IPS-18a (cell line): ENCODE data around the gene MTFP1.
"Not testable (repeated sequence)": the region's sequence is repeated elsewhere in the genome, so short reads cannot be mapped to it uniquely, and the experiment has no call there.

Experiments used
- H3K27ac ChIP-seq: one replicate; pipeline ENCODE4 v1.5.1; 2013; ENCODE audit warnings: low read length
- H3K27me3 ChIP-seq: one replicate; pipeline ENCODE4 v1.6.1; 2013; ENCODE audit warnings: mild to moderate bottlenecking, low read length; ENCODE audit not compliant: control insufficient read depth, insufficient read depth
- H3K36me3 ChIP-seq: one replicate; pipeline ENCODE4 v1.6.1; 2013; ENCODE audit warnings: low read depth, low read length; ENCODE audit not compliant: control insufficient read depth
- H3K4me1 ChIP-seq: one replicate; pipeline ENCODE4 v1.6.1; 2013; ENCODE audit warnings: low read depth, low read length; ENCODE audit not compliant: control insufficient read depth
- H3K4me3 ChIP-seq: one replicate; pipeline ENCODE4 v1.5.1; 2013; ENCODE audit warnings: low read length
- H3K9ac ChIP-seq: one replicate; pipeline ENCODE4 v1.6.1; 2013; ENCODE audit warnings: mild to moderate bottlenecking, low read length, moderate library complexity
- H3K9me3 ChIP-seq: one replicate; pipeline ENCODE4 v1.6.1; 2013; ENCODE audit warnings: low read depth, low read length; ENCODE audit not compliant: control insufficient read depth

Gene MTFP1

DNA sequence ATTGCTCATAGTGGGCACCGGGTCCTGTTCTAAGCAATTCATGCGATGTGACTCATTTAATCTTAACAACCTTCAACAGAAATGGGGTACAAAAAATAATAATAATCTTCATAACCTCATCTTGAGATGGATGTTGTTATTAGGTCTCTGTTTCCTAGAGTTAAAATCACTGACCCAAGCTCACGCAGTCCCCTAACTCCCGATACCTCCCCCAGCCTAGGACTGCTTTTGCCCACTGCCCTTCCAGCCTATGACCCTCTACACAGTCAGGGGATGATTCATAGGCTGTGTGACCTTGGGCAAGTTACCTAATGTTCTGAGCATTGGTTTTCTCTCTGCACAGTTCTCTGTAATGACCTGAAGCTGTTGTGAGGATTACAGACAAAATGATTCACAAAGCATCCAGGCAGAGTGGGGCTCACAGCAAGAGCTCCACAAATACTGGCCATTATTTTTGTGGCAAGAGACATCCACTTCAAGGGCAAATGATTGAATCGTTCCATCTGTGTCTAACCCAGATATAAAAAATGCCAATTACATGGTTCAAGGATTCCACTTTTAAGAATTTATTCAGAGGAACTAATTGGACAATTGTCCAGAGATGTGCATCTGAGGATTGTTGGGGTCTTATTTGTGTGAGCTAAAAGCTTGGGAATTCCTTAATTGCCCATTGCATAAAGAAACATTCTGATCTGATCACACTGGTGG, 20.0 kb downstream of the MTFP1 start:
- Histone ChIP-seq H3K27ac (no peak overlapping the region), H3K27me3 (no peaks in the 10 kb centered on the region), H3K9ac (no peak overlapping the region), H3K9me3 (no peaks in the 10 kb centered on the region), H3K4me1 (peaks cover 5% of the 10 kb centered on the region), H3K36me3 (no peaks in the 10 kb centered on the region), H3K4me3 (no peak overlapping the region)

DNA sequence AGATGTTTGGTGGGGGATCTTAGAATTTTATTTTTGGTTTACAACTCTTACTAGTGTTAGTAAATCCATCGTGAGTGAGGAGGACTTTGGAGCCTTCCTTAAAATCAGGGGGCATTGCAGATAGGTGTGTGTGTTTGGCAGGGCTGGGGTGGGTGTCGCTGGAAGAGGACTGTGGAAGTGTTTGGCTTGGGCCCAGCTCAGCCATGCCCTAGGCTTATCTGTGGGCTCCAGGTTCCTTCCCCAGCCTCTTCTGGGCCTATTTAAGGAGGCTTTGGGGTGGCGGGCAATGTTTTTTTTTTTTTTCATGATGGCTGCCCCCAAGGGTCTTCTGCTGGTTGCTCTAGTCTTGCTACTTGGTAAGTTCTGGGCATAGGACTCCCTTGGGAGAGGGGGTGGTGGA, 22.1 kb downstream of the MTFP1 start:
- Histone ChIP-seq H3K27ac (no peak overlapping the region), H3K4me1 (peaks cover 5% of the 10 kb centered on the region), H3K9ac (no peak overlapping the region), H3K36me3 (no peaks in the 10 kb centered on the region), H3K27me3 (no peaks in the 10 kb centered on the region), H3K4me3 (no peak overlapping the region), H3K9me3 (no peaks in the 10 kb centered on the region)

DNA sequence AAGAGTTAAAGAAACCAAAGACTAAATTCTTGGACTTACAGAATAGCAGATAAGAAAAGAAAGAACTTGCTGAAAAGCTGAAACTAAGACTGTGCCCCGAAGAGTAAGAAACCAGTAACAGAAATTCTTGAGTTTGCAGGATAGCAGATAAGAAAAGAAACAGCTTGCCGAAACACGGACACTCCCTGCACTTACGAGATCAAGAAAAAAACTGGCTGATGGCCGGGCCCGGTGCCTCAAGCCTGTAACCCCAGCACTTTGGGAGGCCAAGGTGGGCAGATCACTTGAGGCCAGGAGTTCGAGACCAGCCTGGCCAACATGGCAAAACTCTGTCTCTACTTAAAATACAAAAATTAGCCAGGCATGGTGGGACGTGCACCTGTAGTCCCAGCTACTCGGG, 25.9 kb downstream of the MTFP1 start:
- not testable (repeated sequence) for H3K27me3 ChIP-seq, H3K27ac ChIP-seq, H3K4me1 ChIP-seq, H3K9ac ChIP-seq, H3K36me3 ChIP-seq, H3K9me3 ChIP-seq, H3K4me3 ChIP-seq

DNA sequence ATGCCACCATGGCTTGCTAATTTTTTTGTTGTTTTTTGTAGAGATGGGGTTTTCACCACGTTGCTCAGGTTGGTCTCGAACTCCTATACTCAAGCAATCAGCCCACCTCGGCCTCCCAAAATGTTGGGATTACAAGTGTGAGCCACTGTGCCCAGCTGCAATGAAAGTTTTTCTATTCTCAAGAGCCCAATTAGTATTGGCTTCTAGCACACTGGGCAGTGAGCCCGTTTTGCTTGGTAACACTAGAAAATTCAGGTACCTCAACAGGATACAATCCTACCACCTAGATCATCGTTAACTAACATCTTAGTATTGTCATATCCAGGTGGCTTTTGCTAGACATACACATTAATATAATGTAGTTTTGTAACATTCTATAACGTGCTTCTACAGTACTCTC, 27.3 kb downstream of the MTFP1 start:
- no peaks in the 10 kb centered on the region for H3K27me3 ChIP-seq
- no peak overlapping the region for H3K4me3 ChIP-seq
- H3K9me3 ChIP-seq: no peaks in the 10 kb centered on the region
- H3K4me1 ChIP-seq: no peaks in the 10 kb centered on the region
- H3K36me3 ChIP-seq: no peaks in the 10 kb centered on the region
- no peak overlapping the region for H3K27ac ChIP-seq
- no peak overlapping the region for H3K9ac ChIP-seq

DNA sequence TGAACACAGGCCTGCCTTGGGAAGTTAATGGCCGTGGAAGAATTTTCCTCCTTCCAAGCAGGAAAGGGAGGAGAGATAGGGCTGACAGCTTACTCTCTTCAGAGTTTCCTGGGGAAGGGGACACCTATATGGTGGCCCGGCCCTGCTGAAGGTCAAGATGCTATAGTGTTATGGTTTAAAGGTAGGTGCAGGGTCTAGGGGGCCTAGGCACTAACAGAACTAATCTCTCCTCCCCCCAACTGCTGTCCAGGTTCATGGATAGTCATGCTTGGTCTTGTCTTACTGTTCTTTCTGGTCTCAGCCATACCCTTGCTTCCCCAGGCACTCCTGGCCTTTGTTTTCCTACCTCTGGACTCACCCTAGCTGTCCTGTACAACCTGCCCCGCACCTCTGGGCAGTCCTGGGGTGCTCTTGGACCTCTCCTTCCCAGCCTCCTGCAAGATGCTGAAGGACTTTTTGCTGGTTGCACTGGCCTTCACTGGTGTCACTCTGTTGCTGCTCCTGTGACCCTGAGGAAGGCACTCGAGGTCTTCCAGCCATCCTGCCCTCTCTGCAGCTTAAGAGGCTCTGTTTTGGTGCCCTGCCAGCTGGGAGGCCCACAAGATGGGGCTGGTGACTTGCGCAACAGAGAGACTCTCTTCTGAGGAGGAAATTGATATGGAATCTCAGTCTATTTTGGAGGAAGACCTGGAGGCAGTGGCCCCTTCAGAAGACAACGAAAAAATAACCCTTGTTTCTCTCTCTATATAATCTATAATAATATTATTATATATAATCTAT, 28.4 kb downstream of the MTFP1 start:
- H3K4me3 ChIP-seq: no peak overlapping the region
- H3K36me3 ChIP-seq: no peaks in the 10 kb centered on the region
- no peaks in the 10 kb centered on the region for H3K27me3 ChIP-seq
- no peak overlapping the region for H3K27ac ChIP-seq
- H3K4me1 ChIP-seq: no peaks in the 10 kb centered on the region
- H3K9me3 ChIP-seq: no peaks in the 10 kb centered on the region
- H3K9ac ChIP-seq: no peak overlapping the region

DNA sequence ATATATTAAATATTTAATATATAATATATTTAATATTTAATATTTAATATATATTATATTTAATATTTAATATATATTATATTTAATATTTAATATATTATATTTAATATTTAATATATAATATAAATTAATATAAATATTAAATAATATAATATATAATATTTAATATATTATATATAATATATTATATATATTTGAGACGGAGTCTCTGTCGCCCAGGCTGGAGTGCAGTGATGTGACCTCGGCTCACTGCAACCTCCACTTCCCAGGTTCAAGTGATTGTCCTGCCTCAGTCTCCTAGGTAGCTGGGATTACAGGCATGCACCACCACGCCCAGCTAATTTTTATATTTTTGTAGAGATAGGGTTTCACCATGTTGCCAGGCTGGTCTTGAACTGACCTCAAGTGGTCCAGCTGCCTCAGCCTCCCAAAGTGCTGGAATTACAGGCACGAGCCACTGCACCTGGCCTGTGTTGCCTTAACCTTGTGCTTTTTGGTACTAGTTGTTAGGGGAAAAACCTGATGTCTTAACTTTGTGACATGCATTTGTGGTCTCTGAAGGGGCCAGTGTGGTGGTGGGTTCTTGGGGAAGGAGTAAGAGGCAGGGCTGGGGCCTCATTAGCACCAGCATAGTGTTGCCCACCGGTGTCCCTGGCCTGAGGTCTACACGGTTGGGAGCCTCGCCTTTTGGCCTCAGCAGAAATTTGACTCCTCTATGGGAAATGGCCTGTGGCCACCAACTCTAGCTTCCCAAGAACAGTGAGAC, 29.7 kb downstream of the MTFP1 start:
- no peaks in the 10 kb centered on the region for H3K9me3 ChIP-seq
- no peaks in the 10 kb centered on the region for H3K36me3 ChIP-seq
- H3K27ac ChIP-seq: no peak overlapping the region
- H3K4me3 ChIP-seq: no peak overlapping the region
- no peak overlapping the region for H3K9ac ChIP-seq
- no peaks in the 10 kb centered on the region for H3K27me3 ChIP-seq
- no peaks in the 10 kb centered on the region for H3K4me1 ChIP-seq

DNA sequence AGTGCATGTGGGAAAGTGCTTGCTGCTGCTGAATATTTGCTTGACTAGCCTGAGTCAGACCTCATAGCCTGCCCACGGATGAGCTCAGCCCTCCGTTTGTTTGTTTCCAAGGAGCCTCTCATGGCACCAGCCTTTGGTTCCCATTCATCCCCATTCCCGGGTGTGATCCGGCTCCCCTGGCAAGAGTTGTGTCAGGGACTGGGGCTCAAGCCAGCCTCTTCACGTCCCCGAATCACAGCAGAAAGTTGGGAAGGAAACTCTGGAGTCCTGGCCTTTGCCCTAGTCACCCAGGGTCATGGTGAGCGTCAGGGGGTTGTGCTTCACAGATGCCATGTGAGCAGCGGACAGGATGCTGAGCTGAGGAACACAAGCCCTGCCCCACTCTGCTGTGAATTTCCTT, 32.4 kb downstream of the MTFP1 start:
- Histone ChIP-seq H3K9me3 (no peaks in the 10 kb centered on the region), H3K27ac (no peak overlapping the region), H3K4me3 (no peak overlapping the region), H3K36me3 (no peaks in the 10 kb centered on the region), H3K9ac (no peak overlapping the region), H3K4me1 (no peaks in the 10 kb centered on the region), H3K27me3 (no peaks in the 10 kb centered on the region)

DNA sequence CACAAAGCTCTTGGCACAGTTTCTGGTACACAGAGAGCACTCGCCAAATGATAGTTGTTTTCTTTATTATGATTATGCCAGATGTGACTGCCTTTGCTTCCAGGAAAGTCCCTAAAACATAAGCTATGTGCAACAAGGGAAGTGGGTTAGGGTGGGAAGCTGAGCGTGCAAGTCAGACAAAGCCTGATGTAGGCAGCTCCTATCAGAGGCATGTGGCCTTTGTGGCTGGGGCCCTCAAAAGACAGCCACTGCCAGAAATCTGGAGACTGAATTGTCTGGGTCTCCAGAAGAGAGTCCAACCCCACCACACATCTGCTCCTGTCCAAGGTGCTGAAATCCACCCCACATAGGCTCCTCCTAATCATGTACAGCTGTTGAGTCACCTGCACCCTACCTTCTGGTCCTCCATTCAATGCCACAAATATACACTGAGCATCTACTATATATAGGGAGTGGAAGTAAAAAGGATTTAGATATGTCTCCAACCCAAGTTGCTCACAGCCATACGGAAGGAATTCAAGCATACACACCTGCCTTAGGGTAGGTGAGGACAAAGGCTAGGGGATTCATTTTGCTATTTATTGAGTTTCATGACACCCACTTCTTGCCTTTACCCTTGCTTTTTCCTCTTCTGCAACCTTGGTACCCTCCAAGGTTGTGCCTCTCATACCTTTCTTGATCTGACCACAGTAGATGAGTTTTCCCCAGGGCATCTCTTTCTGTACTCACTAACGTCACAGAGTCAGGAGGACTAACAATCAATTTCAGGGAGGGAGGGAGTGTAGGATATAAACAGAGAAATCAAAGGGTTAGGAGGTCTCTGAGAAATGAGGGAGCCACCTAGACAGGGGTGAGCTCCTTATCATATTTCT, 33.8 kb downstream of the MTFP1 start:
- Histone ChIP-seq H3K36me3 (no peaks in the 10 kb centered on the region), H3K9me3 (no peaks in the 10 kb centered on the region), H3K4me1 (no peaks in the 10 kb centered on the region)

DNA sequence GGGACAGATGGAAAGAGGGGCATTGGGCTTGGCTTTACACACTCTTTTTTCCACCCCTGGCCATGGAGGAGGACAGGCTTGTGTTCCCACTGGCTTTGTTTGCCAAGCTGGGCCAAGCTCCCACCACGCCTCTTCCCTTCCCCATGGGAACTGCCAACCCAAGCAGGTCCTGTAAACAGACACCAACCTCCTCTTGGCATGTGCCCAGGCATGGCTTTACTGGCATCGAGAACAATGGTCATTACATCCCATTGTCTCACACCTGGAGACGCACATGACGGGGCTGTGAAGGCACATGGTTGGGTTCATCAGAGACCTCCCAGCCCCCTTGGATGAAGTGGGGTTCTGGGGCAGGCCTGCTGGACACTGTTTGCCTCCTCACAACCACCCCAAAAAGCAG, 34.6 kb downstream of the MTFP1 start:
- Histone ChIP-seq H3K27ac (no peak overlapping the region), H3K4me3 (no peak overlapping the region), H3K9me3 (no peaks in the 10 kb centered on the region), H3K27me3 (no peaks in the 10 kb centered on the region), H3K9ac (no peak overlapping the region), H3K36me3 (no peaks in the 10 kb centered on the region), H3K4me1 (no peaks in the 10 kb centered on the region)

More for the DNA sequence above, 33.8 kb downstream of the MTFP1 start:
- Histone ChIP-seq H3K27me3 (no peaks in the 10 kb centered on the region), H3K27ac (no peak overlapping the region), H3K9ac (no peak overlapping the region), H3K4me3 (no peak overlapping the region)

DNA sequence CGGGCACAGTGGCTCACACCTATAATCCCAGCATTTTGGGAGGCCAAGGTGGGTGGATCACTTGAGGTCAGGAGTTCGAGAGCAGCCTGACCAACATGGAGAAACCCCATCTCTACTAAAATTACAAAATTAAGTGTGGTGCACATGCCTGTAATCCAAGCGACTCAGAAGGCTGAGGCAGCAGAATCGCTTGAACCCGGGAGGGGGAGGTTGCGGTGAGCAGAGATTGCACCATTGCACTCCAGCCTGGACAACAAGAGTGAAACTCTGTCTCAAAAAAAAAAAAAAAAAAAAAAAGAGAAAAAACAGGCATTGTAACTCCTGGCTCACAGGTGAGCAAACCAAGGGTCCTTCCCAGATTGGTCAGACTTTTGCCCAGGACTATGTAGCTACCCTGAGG, 35.0 kb downstream of the MTFP1 start:
- not testable (repeated sequence) for H3K4me1 ChIP-seq, H3K4me3 ChIP-seq, H3K9ac ChIP-seq, H3K36me3 ChIP-seq, H3K9me3 ChIP-seq, H3K27ac ChIP-seq, H3K27me3 ChIP-seq

DNA sequence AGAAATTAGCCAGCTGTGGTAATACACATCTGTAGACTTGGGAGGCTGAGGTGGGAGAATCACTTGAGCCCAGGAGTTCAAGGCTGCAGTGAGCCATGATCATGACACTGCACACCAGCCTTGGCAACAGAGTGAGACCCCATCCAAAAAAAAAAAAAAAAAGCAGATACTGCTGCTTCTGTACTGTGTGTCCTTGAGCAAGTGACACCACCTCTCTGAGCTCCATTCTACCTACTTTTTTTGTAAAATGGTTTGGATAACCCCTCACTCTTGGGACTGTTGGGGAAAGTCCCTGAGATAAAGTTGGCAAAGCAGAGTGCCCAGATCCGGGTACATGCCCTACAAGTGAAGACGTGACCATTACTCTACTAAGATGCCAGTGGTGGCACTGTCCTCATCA, 43.6 kb downstream of the MTFP1 start:
- Histone ChIP-seq H3K4me3 (no peak overlapping the region), H3K27ac (no peak overlapping the region), H3K27me3 (no peaks in the 10 kb centered on the region), H3K4me1 (no peaks in the 10 kb centered on the region), H3K9me3 (no peaks in the 10 kb centered on the region), H3K9ac (no peak overlapping the region), H3K36me3 (no peaks in the 10 kb centered on the region)
